Ovary (tissue), 3 donors: Measurements from ENCODE around the gene GPR35.

Source experiments
- CTCF ChIP-seq, 3 donors: fragments of 450-650 bp in 2 of 3; fragments of 200-600 bp in 1 of 3; IDR thresholded peaks; one replicate each; pipeline versions ENCODE4 v1.5.1 to v1.8.0; 2016 to 2022; ENCODE audit warnings: antibody characterized with exemption in 3 of 3, mild to moderate bottlenecking in 1 of 3
- EP300 ChIP-seq: sonication (generic); formaldehyde crosslinking; IDR thresholded peaks from one replicate; pipeline ENCODE4 v1.6.1; 2017; ENCODE audit warnings: antibody characterized with exemption
- POLR2A ChIP-seq: fragments of 450-650 bp; IDR thresholded peaks from one replicate; pipeline ENCODE4 v1.6.1; 2017; ENCODE audit warnings: antibody characterized with exemption, mild to moderate bottlenecking, moderate library complexity
- donor health status: DM: no; HTN: no; CAD: no.

GRCh38 chr2:240594511-240595380, 30.5 kb upstream of the GPR35 start:
- TF ChIP-seq CTCF (IDR thresholded peaks at IDR 0.05) (no peak), POLR2A (no peak), EP300 (no peak)
